A673 (cell line): Measurements from ENCODE around the gene MARCHF5.

ENCODE experiments used
- EZH2 ChIP-seq: fragments of 200-600 bp; sonication (generic); IDR thresholded peaks from 2 replicates; pipeline ENCODE4 v1.6.1; 2017; ENCODE audit warnings: borderline replicate concordance, low read depth, mild to moderate bottlenecking, mixed read lengths, antibody characterized with exemption, low read length; ENCODE audit not compliant: poor library complexity, severe bottlenecking
- TF ChIP-seq, protein P1 (sequence below): fragments of 300-800, 200-600 bp; sonication (generic); conservative IDR thresholded peaks from 2 replicates; pipeline ENCODE4 v1.5.1; 2017; ENCODE audit warnings: low read depth, mild to moderate bottlenecking, antibody characterized with exemption, low read length, moderate library complexity, mixed read lengths

DNA sequence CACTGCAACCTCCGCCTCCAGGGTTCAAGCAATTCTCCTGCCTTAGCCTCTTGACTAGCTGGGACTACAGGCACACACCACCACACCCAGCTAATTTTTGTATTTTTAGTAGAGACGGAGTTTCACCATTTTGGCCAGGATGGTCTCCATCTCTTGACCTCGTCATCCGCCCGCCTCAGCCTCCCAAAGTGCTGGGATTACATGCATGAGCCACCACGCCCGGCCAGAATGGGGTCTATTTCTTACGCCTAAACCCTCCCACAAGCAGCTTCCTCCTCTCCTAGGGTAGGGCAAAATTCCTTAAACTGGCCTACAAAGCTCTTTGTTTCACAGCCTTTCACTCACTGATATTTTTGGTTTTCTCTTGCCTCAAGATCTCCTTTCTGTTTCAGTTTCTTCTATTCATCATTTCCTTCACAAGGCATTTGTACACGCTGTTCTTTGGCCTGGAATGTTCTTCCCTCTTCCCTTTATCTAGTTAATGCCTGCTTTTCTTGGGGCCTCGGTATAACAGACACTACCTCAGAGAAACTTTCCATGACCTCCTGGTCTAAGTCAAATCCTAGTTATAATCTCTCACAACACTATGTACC lies 6.8 kb upstream of the MARCHF5 start:
- TF ChIP-seq, protein P1, sequence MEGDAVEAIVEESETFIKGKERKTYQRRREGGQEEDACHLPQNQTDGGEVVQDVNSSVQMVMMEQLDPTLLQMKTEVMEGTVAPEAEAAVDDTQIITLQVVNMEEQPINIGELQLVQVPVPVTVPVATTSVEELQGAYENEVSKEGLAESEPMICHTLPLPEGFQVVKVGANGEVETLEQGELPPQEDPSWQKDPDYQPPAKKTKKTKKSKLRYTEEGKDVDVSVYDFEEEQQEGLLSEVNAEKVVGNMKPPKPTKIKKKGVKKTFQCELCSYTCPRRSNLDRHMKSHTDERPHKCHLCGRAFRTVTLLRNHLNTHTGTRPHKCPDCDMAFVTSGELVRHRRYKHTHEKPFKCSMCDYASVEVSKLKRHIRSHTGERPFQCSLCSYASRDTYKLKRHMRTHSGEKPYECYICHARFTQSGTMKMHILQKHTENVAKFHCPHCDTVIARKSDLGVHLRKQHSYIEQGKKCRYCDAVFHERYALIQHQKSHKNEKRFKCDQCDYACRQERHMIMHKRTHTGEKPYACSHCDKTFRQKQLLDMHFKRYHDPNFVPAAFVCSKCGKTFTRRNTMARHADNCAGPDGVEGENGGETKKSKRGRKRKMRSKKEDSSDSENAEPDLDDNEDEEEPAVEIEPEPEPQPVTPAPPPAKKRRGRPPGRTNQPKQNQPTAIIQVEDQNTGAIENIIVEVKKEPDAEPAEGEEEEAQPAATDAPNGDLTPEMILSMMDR, result no peak
- TF ChIP-seq EZH2, result no peak
